Measurements from ENCODE around the gene RNF5. TPM values are rescaled to one million over a fixed set of nuclear protein-coding genes. Genes with fewer than 3 reads are reported as not detected.
A peak's percentile ranks its signal among the peaks of the same experiment; 100 is the strongest.

RNF5 gene
- total and polyA plus RNA-seq, 9 of the 15 experiments (the other 6 are each of a cell fraction or from before 2014, with no cell fraction given): 62.2 to 245 (median 129) TPM

- BruUV-seq (replicated peaks): no TSS peak
- Histone ChIP-seq H2AFZ (ENCODE audit: low read depth, low read length) (no peak overlapping the region), H4K20me1 (replicated peaks; ENCODE audit: control insufficient read depth, insufficient read depth, low read length) (no peaks in the 10 kb centered on the region), H3K9me3 (replicated peaks; ENCODE audit: control insufficient read depth, insufficient read depth, low read depth, low read length) (no peaks in the 10 kb centered on the region), H3K36me3 (ENCODE audit: control insufficient read depth, insufficient read depth, low read length) (no peaks in the 10 kb centered on the region; the same call in 2 of the 3 replicates), H3K4me2 (ENCODE audit: insufficient read depth, low read length) (peak overlapping the region; percentile 89; the same call in 1 of the 2 replicates), H3K27me3 (ENCODE audit: control insufficient read depth in 2 of 2, insufficient read depth in 2 of 2, low read length in 2 of 2) (no peaks in the 10 kb centered on the region; a peak in 1 of 5 replicates), H3K9me1 (ENCODE audit: control insufficient read depth, insufficient read depth, low read length) (no peaks in the 10 kb centered on the region), H3K79me2 (ENCODE audit: control insufficient read depth, insufficient read depth, low read length) (peaks cover 31% of the 10 kb centered on the region), H3K4me3 (peak overlapping the region; percentile 63), H3K4me1 (replicated peaks in 1 of 2; ENCODE audit: control insufficient read depth in 2 of 2, insufficient read depth in 2 of 2, low read length in 2 of 2) (peaks cover 60 to 61% of the 10 kb centered on the region in 2 experiments), H3K27ac (ENCODE audit: extremely low read depth, low read depth, low read length) (no peak overlapping the region), H3K9ac (ENCODE audit: insufficient read depth in 1 of 2, low read depth in 2 of 2, low read length in 2 of 2) (peak overlapping the region in 1 of 2 experiments; percentile 97; a peak in 2 of 4 replicates)
- ChIA-PET CTCF (ENCODE audit: low intra/inter-chr PET ratio) (interaction anchor here (0.7 to 1.1 kb wide), 2 partner anchors 20 to 76 kb away, joined by 3 to 4 read pairs; no protein-coding TSS in a partner anchor), POLR2A (interaction anchor here (0.6 to 2.1 kb wide), 21 partner anchors 8 to 1076 kb away, joined by 3 to 23 read pairs (median 3); partner anchors contain the start of genes FKBPL, RNF5, RPS18 and VPS52)
- 2% methylated on average over 13 of the region's 25 CpGs for WGBS (ENCODE audit: insufficient coverage, low coverage, missing lambda C conversion rate)
- intact Hi-C loops (cut with micrococcal nuclease): loop anchor here (1.0 to 10.0 kb wide), 8 partner anchors 19 to 777 kb away; partner anchors contain the start of genes AGPAT1, FKBPL, PPT2 and ZBTB12
- ATAC-seq: peak; percentile 91
- DNase-seq (ENCODE audit: extremely low read depth in 1 of 4, low spot score in 3 of 4): peak; percentile 96 to 100 (median 97)
- in situ Hi-C loops (cut with MboI): no loop called here
- FAIRE-seq: peak; percentile 99
- TF ChIP-seq ZFX (CRISPR knock-in tag; IDR thresholded peaks at IDR 0.05) (no peak), KAT7 (CRISPR knock-in tag; IDR thresholded peaks at IDR 0.05; ENCODE audit: borderline replicate concordance) (peak; percentile 97; the same call in 1 of the 2 replicates), SFPQ (IDR thresholded peaks at IDR 0.05; ENCODE audit: low read depth, low read length) (no peak), KLF16 (IDR thresholded peaks at IDR 0.05) (0 out of 2 replicates have a peak, but pooled peaks have one; percentile 14), NKRF (IDR thresholded peaks at IDR 0.05; ENCODE audit: borderline replicate concordance) (no peak), ZBTB33 (CRISPR knock-in tag; IDR thresholded peaks at IDR 0.05) (peak; percentile 11), EZH2 (IDR thresholded peaks at IDR 0.05; ENCODE audit: borderline replicate concordance, low read depth, low read length) (no peak), BHLHE40 (IDR thresholded peaks at IDR 0.05; ENCODE audit: low read length) (peak; percentile 80; the same call in 1 of the 2 replicates), SRF (CRISPR knock-in tag; IDR thresholded peaks at IDR 0.05) (peak in 1 of 2 experiments; percentile 72; a peak in 1 of 4 replicates), NRF1 (conservative IDR thresholded peaks at IDR 0.05 in 1 of 2, IDR thresholded peaks at IDR 0.05 in 1 of 2) (peak; percentile 100), SETDB1 (IDR thresholded peaks at IDR 0.05; ENCODE audit: low read length) (peak; percentile 99), MAFG (tag; conservative IDR thresholded peaks at IDR 0.05) (no peak), ATF7 (IDR thresholded peaks at IDR 0.05) (peak; percentile 84), ZFPM2 (CRISPR knock-in tag; IDR thresholded peaks at IDR 0.05) (no peak), EGR1 (conservative IDR thresholded peaks at IDR 0.05) (peak; percentile 99), CHD2 (IDR thresholded peaks at IDR 0.05; ENCODE audit: low read depth, low read length) (0 out of 2 replicates have a peak, but pooled peaks have one; percentile 75), PYGO2 (tag; IDR thresholded peaks at IDR 0.05) (no peak), BRCA1 (IDR thresholded peaks at IDR 0.05) (no peak), BRCA1 (CRISPR knock-in tag; IDR thresholded peaks at IDR 0.05) (no peak)
Observed at GRCh38 chr6:32195652-32195901, 17.4 kb downstream of the RNF5 start.

Measured in K562 (cell line).